Activated naive CD4-positive, alpha-beta T cell treated with anti-CD3 and anti-CD28 coated beads, Interleukin-2, amount 50 U/mL, for 16 hours (primary cell): Measurements from ENCODE around the gene MLLT3.

Experiments used
- DNase-seq: peaks from one replicate; pipeline ENCODE4 v3.0.0-alpha.2; 2020

Gene MLLT3

DNA sequence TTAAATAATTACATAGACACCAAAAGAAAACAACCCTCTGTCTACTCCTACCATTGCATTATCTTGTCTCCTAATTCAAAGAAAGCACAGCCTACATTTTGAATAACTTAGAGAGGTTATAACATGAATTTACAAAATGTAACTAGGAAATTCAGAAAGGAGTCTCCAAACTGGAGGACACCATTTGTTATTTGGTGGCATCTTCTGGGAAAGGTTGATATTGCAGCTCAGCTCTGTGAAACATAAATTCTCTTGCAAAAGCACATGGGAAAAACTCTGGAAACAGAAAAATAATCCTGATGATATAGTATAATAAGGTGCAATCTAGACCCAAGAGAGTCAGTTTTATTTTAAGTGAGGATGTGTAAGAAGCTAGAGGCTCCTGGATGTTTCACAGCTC lies 215.3 kb downstream of the MLLT3 start:
- DNase-seq, result no peak

DNA sequence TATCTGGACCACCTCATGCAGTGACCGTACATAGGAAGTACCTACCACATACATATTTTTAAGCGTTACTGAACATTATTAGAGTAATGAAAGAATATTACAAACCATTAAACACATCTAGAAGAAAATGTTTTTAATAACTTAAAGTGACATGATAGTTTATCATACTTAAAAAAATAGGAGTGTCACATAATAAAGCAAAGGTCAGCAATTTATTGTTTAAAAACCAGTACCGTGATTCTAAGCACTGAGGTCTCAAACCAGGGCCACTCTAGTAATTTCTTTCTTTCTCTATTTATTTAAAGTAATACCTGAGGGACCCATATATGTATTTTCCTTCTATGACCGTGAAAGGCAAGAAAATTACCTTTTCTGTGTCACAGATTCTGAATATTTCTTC lies 216.0 kb downstream of the MLLT3 start:
- no peak for DNase-seq

DNA sequence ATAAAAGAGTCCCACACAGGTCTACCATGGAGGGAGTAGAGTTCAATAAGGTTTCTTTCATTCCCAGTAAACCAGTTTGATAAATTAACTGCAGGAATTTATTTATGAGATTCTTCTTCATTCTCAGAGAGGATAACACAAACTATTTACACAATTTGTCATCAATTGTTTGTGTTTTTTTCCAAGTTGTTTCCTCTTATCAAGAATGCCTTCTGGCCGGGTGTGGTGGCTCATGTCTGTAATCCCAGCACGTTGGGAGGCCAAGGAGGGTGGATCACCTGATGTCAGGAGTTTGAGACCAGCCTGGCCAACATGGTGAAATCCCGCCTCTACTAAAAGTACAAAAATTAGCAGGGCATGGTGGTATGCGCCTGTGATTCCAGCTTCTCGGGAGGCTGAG lies 216.7 kb downstream of the MLLT3 start:
- DNase-seq, result no peak

DNA sequence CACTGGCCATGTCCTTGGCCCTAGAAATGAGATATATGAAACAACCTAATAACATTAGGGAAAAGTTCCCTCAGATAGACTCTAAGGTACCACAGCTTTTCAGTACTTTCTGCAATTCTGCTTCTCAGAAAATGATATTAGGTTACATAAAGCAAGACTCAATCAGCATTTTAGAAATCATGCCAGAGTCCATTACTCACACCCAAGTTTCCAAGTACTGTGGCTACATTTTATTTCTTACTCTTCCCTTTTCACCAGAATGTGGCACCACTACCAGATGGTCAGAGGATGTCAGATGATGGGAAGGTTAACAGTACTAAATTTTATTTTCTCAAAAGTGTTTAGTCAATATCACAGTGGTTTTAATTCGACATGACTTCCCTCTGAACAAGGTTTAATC lies 217.2 kb downstream of the MLLT3 start:
- DNase-seq, result no peak

DNA sequence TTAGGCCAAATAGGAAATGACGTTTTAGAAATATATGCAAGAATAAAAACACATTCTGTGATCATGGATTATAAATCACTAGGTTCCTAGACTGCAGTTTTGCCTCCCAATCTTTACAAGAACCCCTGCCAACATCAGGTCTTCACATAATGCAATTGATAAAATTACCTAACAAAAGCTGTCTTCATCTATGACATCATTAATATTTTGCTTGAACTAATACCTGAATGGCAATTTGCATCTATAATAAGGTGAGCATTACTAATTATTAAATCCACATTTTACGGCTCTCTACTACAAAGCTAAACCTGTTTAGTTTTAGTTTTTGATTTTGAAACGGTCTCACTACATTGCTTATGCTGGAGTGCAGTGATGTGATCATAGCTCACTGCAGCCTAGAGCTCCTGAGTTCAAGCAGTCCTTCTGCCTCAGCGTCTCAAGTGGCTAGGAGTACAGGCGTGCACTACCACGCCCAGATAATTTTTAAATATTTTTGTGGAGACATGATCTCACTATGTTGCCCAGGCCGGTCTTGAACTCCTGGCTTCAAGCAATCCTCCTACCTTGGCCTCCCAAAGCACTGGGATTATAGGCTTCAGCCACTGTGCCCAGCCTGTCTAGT lies 218.0 kb downstream of the MLLT3 start:
- no peak for DNase-seq

DNA sequence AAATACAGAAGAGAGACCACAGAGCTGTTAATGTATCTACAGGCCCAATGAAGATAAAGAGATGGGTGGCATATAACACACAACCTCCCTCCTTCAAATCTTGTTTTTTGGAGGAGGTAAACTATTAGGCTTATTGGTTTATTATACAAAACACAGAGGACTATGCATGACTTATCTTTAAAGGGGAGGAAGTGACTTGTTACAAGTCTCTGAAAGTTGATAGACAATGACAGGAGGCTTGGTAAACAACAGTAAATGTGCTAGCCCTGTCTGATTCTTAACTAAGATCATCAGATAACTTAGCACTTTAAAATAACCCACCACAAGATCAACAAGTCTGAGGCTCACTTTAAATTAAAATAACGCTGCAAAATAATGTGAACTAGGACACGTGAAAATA lies 219.0 kb downstream of the MLLT3 start:
- DNase-seq, result no peak

DNA sequence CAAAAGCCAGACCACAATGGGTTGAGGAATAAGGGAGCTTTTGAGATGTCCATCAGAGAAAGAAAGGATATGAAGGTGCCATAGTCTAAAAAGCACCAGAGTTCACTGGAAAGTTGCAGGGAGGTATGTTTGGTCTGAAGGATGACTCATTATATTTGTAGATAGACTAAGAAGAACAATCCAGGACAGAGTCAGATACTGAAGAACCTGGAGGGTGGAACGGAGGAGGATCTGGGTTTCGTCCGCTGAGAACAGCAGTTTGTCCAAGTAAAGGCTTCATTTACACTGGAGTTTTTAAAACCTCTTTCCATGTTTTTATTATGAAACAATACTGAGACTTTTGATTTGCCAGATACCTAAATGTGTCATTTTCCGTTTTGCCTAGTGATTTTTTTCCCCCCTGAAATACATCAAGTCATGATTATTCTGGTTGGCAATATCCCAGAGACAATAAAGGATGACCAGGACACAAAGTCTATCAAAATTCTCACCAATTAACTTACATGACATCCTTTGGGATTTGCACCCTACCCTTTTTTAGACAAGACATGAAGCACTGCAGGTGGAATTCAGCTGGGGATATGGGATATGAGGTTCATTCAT lies 219.9 kb downstream of the MLLT3 start:
- DNase-seq, result no peak

DNA sequence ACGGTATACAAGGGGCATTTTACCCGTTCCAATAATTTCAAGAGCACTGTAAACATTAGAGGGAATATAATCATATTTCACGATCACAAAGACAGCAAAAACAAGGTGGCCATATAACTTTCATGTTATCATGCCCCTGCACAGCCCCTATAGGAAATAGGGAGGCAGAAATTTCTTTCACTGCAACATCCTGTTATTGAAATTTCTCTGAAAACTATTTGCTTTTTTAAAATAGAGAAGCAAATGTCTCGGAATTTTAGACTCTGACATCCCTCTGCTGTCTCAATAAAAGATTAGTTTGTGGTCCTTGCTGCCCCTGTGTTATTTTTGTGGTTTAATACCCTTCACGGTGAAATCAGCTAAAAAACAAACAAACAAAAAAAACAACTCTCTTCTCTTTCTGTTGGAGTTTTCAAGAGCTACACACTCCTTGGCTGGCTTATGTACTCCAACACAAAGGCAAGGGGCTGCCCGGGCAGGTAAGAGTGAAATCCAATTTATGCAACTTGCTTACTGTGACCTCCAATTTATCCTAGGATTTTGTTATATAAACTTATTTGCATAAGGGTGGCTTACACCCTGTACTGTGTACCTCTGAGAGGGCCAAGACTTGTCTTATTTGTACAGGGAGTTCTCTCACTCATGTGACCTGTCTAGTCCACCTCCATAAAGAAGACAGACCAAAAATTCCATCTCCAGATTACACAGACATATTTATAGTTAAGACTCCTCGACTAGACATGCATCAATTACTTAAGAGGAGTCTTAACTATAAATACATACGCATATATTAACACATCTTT lies 223.6 kb downstream of the MLLT3 start:
- no peak for DNase-seq

DNA sequence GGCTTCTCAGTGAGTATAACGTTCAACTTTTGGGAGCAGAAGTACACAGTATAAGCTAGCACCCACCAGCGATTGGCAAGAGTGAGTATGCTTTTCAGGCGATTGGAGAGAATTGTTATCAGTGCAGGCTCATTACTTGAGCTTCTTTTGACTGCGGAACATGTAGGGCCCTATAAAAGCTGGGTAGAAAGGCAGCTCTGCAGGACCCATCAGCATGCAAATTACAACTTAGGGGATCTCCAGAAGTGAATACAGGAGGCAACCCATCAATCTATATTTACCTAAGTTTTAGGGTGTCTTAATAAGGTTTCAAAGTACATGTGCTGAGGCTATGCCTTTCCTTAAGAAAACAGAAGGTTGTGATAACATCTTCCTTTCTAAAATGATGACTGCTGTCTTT lies 225.0 kb downstream of the MLLT3 start:
- DNase-seq, result no peak

DNA sequence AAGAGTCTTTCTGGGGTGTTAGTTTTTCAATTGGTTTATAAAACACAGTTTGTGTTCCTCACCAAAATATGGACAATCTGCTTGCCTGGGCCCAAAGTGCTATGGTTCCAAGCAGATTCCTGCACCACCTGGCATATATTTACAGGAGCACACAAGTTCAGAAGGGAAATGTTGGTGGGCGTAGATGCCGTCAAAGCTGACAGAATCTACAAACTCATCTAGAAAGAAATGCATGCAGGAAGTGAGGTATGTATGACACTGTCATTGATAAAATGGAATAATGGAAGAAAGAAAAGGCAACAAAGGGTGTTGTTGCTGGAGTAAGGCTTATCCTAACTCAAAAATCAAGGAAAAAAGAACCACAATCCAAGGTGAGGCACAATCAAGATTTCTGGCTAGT lies 225.8 kb downstream of the MLLT3 start:
- no peak for DNase-seq

DNA sequence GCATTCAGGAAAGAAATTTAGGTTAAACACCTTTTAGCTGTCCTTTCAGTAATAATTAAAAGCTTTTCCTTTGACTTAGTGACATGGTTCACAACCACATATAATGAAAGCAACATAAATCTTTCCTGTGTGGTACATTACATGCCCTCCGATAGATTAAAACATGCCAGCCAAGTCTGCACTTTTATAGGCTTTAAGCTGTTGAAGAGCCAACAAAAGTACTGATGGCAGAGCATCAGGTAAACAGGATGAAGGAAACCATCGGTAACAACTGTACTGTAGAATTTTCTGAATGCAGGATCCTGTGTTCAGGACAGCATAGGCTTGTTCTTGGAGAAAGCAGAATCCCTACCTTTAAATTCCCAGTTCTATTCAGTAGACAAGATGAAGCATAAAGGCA lies 226.6 kb downstream of the MLLT3 start:
- no peak for DNase-seq

DNA sequence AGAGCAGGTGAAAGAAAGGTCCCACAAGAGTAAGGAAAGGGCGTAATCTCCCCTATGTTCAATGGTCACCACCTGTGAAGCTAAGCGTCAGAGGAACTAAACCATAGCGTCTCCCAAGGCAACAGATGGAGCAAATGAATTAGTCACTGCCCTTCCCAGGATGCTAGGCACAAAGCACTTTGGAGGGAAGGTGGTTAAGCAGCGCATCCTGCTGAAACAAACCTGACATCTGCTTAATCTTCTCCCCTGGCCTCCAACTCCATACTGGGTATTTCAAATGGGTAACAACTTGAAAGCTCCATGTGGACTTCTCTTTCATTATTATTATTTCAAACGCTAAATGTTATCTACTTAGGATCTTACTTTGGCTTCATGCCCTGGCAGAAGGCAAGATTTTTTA lies 227.3 kb downstream of the MLLT3 start:
- no peak for DNase-seq

DNA sequence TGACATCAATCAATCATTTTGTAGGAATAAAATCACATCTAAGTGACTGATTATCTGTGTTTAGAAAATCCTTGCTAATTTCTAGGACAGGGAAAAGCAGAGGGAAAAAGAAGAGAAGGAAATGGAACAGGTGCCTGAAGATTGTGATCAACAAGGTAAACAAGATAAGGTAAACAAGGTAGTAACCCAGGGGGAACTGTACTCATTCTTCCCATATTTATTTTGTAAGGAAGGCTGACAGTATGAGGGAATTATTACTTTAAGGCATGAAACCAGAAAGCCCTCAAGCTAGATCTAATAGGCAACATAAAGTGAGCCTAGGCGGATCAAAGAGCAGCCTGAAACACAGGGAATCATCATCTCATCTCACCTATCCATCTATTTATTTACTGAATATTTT lies 231.1 kb downstream of the MLLT3 start:
- DNase-seq, result no peak

DNA sequence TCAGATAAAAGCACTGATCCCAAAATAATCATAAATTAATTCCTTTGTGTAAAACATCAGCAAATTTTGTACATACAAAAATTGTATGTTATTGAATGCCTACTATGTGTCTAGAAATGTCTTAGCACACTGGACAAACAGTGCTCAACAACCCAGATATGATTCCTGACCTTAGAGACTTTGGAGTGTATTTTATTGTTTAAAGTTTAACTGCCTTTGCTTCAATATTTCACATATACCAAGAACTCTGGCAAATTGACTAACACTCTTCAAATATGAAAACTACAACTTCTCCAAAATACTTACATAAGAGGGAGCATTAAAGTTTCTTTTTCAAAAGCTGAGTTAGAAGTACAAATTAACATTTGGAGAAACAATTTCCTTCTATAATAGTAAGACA lies 231.9 kb downstream of the MLLT3 start:
- DNase-seq, result no peak

DNA sequence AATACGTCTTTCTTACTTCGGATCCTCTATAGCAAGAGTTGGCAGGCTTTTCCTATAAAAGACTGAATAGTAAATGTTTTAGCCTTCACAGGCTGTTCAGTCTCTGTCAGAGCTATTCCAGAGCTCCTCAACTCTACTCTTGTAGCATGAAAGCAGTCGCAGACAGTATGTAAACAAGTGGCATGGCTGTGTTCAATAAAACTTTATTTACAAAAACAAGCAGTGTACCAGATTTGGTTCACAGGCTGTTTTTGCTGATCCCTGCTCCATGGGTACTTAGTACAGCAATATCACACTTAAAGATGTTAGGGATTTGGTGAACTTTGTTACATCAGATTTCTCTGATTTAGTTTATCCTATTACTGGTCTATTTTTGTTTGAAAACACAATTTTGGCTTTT lies 235.2 kb downstream of the MLLT3 start:
- no peak for DNase-seq

DNA sequence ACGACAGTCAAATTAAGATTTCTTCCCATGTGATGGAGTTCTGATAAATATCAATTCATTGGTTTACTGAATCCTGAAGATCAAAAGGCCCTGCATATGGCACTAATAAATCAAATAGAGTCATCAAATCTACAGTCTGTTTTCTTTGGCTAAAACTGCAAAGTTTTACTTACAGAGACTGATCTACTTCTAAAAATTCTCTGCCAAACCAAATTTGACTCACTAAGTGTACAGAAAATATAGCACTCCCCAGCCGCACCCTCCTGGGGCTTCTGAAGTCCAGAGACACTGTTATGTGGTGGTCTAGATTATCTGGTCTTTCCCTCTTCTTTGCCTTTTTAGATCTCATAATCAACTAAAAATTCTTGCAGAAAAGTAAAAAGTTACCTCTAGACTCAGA lies 237.7 kb downstream of the MLLT3 start:
- DNase-seq, result no peak

DNA sequence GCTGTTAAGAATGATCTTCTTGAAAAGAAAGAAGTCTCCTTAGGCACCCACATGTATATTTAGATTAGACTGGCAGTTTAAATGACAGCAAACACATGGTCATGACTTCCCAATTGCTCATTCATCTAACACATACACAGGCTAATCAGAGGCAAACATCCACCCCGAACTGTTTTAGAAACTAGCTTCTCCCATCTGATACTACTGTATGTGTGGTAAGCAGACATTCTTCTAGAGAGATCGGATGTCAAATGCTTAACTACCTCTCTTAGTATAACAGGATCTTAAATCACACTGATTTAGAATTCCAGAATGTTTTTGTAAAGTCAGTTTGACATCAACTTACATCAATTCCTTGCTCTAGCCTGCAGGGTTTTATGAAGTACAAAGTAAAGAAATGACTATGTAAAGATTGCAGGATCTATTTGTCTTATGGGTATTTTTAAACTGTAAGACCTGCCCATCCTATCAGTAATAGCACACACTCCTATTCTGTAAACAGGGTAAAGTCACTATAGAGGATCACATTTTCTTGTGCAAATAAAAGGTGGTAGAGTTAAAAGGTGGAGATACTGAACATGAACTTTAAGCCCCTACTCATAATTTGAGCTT lies 239.7 kb downstream of the MLLT3 start:
- DNase-seq, result no peak

DNA sequence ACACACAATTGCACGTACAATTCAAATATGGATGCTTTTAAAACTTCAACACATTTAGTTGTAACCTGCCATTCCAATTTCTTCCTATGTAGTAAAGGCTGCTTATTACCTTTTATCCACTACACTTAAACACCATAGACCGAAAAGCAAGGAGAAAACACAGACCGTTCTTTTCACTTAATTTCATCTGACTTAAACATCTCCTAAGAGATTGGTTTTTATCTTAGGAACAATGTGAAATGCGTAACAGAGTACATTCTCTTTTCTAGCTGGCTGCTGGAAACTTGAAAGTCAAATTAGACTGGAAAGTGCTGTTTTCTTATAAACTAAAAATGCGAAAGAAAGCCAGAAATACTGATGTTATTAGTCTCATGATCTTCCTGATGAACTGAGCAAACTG lies 241.8 kb downstream of the MLLT3 start:
- DNase-seq, result no peak

DNA sequence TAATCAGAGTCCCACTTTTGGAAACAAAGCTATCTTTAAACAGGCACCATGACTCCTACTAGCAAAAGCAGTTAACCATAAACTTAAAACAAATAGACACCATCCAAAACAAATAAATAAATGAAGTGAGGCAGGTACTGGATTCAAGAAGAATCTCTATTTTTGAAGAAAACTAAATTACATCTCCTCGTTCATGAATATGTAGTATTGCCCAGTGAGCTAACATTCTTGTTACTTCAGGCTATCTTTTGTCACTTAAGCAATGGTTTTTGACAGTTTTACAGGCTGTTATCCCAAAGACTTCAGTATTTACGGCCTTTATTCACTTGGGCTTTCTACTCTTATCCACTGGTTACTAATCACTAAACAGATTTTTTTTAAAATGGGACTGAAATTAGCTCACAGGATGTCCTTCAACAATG lies 242.5 kb downstream of the MLLT3 start:
- no peak for DNase-seq

DNA sequence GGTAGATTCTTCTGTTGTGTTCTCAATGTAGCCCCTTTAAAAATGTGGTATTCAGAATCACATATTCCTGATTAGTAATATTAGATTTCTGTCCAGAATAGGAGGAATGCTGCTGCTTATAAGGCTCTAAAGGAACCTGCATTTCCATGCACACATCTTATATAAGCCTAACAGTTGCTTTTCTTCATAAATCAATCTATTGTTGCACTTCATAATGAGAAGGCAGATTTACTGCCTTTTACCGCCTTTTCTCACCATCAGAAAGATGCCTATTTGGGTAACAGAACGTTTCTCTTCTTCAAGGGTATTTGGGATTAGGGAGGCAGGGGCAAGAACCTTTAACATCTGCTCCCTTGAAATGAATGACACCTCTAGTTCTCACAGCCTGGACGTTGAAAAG lies 243.4 kb downstream of the MLLT3 start:
- DNase-seq, result no peak

DNA sequence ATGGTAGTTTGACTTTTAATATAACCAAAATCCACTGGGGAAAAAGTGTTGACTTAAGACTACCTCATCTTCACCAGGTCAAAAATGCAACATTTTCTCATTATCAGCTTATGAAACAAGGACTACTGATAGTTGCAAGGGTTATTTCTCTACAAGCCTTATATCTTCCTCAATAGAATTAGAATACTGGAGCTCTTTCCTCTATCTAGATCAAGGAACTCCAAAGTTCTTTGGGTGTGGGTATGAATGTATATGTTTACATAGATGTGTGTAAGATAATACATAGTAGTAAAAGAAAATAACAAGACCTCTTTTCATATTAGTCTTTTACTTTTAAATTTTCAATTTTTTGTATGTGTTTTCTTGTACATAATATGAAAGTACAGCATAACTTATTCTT lies 244.5 kb downstream of the MLLT3 start:
- no peak for DNase-seq

DNA sequence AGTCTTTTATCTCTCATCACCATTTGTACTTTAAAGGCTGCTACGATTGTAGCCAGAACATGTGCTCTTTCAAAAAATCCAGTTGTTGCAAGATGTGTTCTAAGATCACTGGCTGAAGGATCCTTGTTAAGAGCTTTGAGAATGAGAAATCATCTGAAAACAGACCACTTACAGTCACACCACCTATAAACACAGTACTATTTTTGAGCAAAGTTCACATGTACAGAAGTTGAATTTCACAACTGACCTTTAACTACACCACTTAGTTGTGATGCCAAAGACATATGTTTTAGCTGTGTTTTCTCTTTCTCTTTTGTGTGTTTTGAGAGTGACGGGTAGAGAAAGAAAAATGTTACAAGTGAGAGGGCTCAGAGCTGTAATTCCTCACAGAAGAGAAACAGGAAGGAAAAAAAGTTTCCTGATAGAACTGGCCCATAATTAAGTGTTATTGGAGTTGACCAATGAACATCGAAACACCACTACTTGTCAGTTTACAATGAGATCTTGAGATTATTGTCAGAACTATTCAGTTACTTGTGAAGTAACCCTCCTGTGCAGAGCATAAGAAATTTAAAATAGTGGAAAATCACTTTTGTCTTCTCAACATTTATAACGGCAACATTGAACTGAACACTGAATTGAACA lies 245.4 kb downstream of the MLLT3 start:
- no peak for DNase-seq

DNA sequence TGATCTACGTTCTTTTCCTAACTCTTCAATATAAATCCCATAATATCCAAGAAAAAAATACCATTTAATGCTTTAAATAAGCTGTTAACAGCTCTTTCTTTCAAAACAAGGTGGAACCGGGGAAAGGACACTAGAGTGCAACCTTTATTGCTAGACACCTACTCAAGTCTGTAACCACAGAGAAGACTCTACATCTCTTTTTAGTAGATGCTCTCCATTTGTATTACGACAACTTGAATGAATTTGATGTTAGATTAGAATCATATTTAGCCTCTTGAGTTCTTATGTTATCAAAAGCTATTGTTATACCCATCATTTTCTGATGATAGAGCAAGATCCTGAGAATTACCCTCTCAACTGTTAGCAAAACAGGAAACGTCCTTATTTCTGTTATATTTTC lies 246.3 kb downstream of the MLLT3 start:
- DNase-seq, result no peak

DNA sequence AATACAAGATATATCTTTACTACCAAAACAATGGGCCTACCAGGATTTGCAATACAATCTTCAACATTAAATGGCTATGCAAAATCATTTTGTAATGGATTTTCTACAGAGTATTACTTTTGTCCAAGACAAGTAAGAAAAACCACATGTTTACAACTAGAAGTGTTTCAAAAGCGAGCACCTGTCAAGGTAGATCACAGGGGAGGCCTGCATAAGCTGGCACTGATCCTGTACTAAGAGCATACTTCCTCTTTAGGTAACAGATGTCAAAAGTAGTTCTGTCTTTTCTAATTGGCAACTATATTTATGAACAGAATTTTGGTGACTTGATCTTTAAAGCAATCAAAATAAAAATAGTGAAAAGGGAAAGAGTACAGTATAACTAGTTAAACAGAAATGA lies 249.0 kb downstream of the MLLT3 start:
- no peak for DNase-seq
